Lower leg skin (tissue), 3 donors: Measurements from ENCODE around the gene CD164L2.

Experiments
- CTCF ChIP-seq, 3 donors: fragments of 450-650 bp; IDR thresholded peaks; one replicate each; pipeline ENCODE4 v1.5.1; 2016; ENCODE audit warnings: antibody characterized with exemption in 3 of 3, mild to moderate bottlenecking in 3 of 3, moderate library complexity in 2 of 3
- POLR2A ChIP-seq, 2 donors: fragments of 450-650 bp; IDR thresholded peaks; one replicate each; pipeline ENCODE4 v1.6.1; 2016 to 2017; ENCODE audit warnings: antibody characterized with exemption in 2 of 2, mild to moderate bottlenecking in 1 of 2, moderate library complexity in 1 of 2

- TF ChIP-seq CTCF (IDR thresholded peaks at IDR 0.05) (no peak), POLR2A (IDR thresholded peaks at IDR 0.05) (no peak)
These were observed 46.4 kb downstream of the CD164L2 start for GRCh38 chr1:27336756-27337155.
